Epithelial cell of proximal tubule (primary cell): ENCODE measurements around the gene IL1R2. TPM values are rescaled to one million over a fixed set of nuclear protein-coding genes. Genes with fewer than 3 reads are reported as not detected.

Experiments used
- DNase-seq: peaks from one replicate; pipeline ENCODE4 v3.0.0-alpha.2; 2011; ENCODE audit warnings: low read depth
- H3K4me3 ChIP-seq: 2 replicates; pipeline ENCODE4 v1.5.1; 2011; ENCODE audit warnings: low read depth, mild to moderate bottlenecking, low read length
- CTCF ChIP-seq: conservative IDR thresholded peaks from 2 replicates; pipeline ENCODE4 v1.5.1; 2012; ENCODE audit warnings: low read depth, mild to moderate bottlenecking, low read length
- total RNA-seq: library from RNA; depleted of rRNA; stranded (reverse); fragments of >200 nt; gene quantifications from 2 replicates; pipeline ENCODE4 v1.2.3, GENCODE V29; 2015

Gene IL1R2
- total RNA-seq, 1 donor from 2014 or later = 5.4 TPM

- no peak overlapping the region for H3K4me3 ChIP-seq
- DNase-seq = no peak
- TF ChIP-seq CTCF = no peak
Measured at GRCh38 chr2:101995804-101996203, 4.0 kb downstream of the IL1R2 start.

GRCh38 chr2:101998556-101998895 is 6.8 kb downstream of the IL1R2 start:
- TF ChIP-seq CTCF = no peak
- DNase-seq = no peak
- H3K4me3 ChIP-seq = no peak overlapping the region

- peak; percentile 24 for TF ChIP-seq CTCF
- DNase-seq = peak; percentile 89
- peak overlapping the region; percentile 8 for H3K4me3 ChIP-seq
Measured at GRCh38 chr2:101998896-101999789, 7.4 kb downstream of the IL1R2 start.

GRCh38 chr2:102000012-102000411 is 8.3 kb downstream of the IL1R2 start:
- no peak for TF ChIP-seq CTCF
- DNase-seq = no peak
- no peak overlapping the region for H3K4me3 ChIP-seq

- DNase-seq = no peak
- no peak for TF ChIP-seq CTCF
- H3K4me3 ChIP-seq = no peak overlapping the region
Measured at GRCh38 chr2:102000813-102001766, 9.3 kb downstream of the IL1R2 start.

- DNase-seq = no peak
- TF ChIP-seq CTCF = no peak
- no peak overlapping the region for H3K4me3 ChIP-seq
Measured at GRCh38 chr2:102001767-102002142, 10.0 kb downstream of the IL1R2 start.
